HepG2 (cell line): ENCODE data around the gene SYNGR4. TPM values are rescaled to one million over a fixed set of nuclear protein-coding genes. Genes with fewer than 3 reads are reported as not detected.
A peak's percentile ranks its signal among the peaks of the same experiment; 100 is the strongest.

ENCODE experiments used
- ATF3 ChIP-seq: sonication (generic); formaldehyde crosslinking; IDR thresholded peaks from 2 replicates; pipeline ENCODE4 v1.4.0; 2020; ENCODE audit warnings: missing genetic modification reagents
- E2F1 ChIP-seq: sonication (generic); formaldehyde crosslinking; IDR thresholded peaks from 2 replicates; pipeline ENCODE4 v1.5.0; 2020; ENCODE audit warnings: missing genetic modification reagents
- E2F5 ChIP-seq: sonication (generic); formaldehyde crosslinking; conservative IDR thresholded peaks from 2 replicates; pipeline ENCODE4 v1.4.0; 2020; ENCODE audit warnings: missing genetic modification reagents
- EED ChIP-seq: sonication (generic); formaldehyde crosslinking; IDR thresholded peaks from 2 replicates; pipeline ENCODE4 v1.5.0; 2020; ENCODE audit warnings: mild to moderate bottlenecking, missing genetic modification reagents
- ELF3 ChIP-seq: IDR thresholded peaks from 2 replicates; pipeline ENCODE4 v1.6.1; 2016; ENCODE audit warnings: missing genetic modification reagents, missing compliant biosample characterization
- HNF4A ChIP-seq: sonication (generic); formaldehyde crosslinking; IDR thresholded peaks from 2 replicates; pipeline ENCODE4 v1.4.0; 2020; ENCODE audit warnings: missing genetic modification reagents
- HOXA3 ChIP-seq: sonication (generic); formaldehyde crosslinking; IDR thresholded peaks from 2 replicates; pipeline ENCODE4 v1.5.0; 2020; ENCODE audit warnings: missing genetic modification reagents
- MEIS1 ChIP-seq: sonication (generic); formaldehyde crosslinking; IDR thresholded peaks from 2 replicates; pipeline ENCODE4 v1.9.0; 2021; ENCODE audit warnings: mild to moderate bottlenecking, missing genetic modification reagents, moderate library complexity, borderline replicate concordance
- NFYC ChIP-seq: IDR thresholded peaks from 2 replicates; pipeline ENCODE4 v1.6.1; 2016; ENCODE audit warnings: missing genetic modification reagents, missing compliant biosample characterization
- PCBP1 ChIP-seq: fragments of 200-400 bp; formaldehyde crosslinking; IDR thresholded peaks from 2 replicates; pipeline ENCODE4 v1.6.1; 2017; ENCODE audit warnings: mild to moderate bottlenecking, low read depth, low read length, borderline replicate concordance
- POLR2AphosphoS2 ChIP-seq: IDR thresholded peaks from 2 replicates; pipeline ENCODE4 v1.6.1; 2011; ENCODE audit warnings: low read depth, low read length, improper control_type of control experiment
- RNF2 ChIP-seq: fragments of 450-650 bp; conservative IDR thresholded peaks from 2 replicates; pipeline ENCODE4 v1.6.1; 2016; ENCODE audit warnings: low read depth
- SP2 ChIP-seq: sonication (generic); formaldehyde crosslinking; IDR thresholded peaks from 2 replicates; pipeline ENCODE4 v1.5.1; 2020; ENCODE audit warnings: mild to moderate bottlenecking, missing genetic modification reagents
- TAF1 ChIP-seq: sonication (generic); formaldehyde crosslinking; IDR thresholded peaks from 2 replicates; pipeline ENCODE4 v1.4.0; 2020; ENCODE audit warnings: missing genetic modification reagents
- ZBED4 ChIP-seq: sonication (generic); formaldehyde crosslinking; IDR thresholded peaks from 2 replicates; pipeline ENCODE4 v1.4.0; 2020; ENCODE audit warnings: missing genetic modification reagents, borderline replicate concordance
- ZBTB33 ChIP-seq: sonication (generic); formaldehyde crosslinking; IDR thresholded peaks from 2 replicates; pipeline ENCODE4 v1.4.0; 2020; ENCODE audit warnings: missing genetic modification reagents
- ZNF180 ChIP-seq: sonication (generic); formaldehyde crosslinking; IDR thresholded peaks from 2 replicates; pipeline ENCODE4 v1.4.0; 2020; ENCODE audit warnings: low read depth, missing genetic modification reagents, borderline replicate concordance
- ZNF260 ChIP-seq: sonication (generic); formaldehyde crosslinking; IDR thresholded peaks from 2 replicates; pipeline ENCODE4 v1.4.0; 2020; ENCODE audit warnings: missing genetic modification reagents, low read depth, mild to moderate bottlenecking, borderline replicate concordance
- ZNF331 ChIP-seq: sonication (generic); formaldehyde crosslinking; IDR thresholded peaks from 2 replicates; pipeline ENCODE4 v1.4.0; 2020; ENCODE audit warnings: missing genetic modification reagents
- ZNF367 ChIP-seq: sonication (generic); formaldehyde crosslinking; IDR thresholded peaks from 2 replicates; pipeline ENCODE4 v1.4.0; 2020; ENCODE audit warnings: missing genetic modification reagents, borderline replicate concordance
- ZNF430 ChIP-seq: sonication (generic); formaldehyde crosslinking; IDR thresholded peaks from 2 replicates; pipeline ENCODE4 v1.9.0; 2021; ENCODE audit warnings: mild to moderate bottlenecking, missing genetic modification reagents
- ZNF792 ChIP-seq: IDR thresholded peaks from 2 replicates; pipeline ENCODE4 v1.6.1; 2016
- polyA plus RNA-seq, 8 experiments: library from polyadenylated mRNA; depleted of rRNA in 3 of 8; stranded (reverse) in 7 of 8; unstranded in 1 of 8; fragments of >200 nt; fragmentation: Illumina TruSeq in 4 of 8; extraction: Trizol in 4 of 8; gene quantifications; 2 replicates each; pipeline versions ENCODE4 v1.2.1 to v1.2.3, GENCODE V29; 2011 to 2016; ENCODE audit warnings: low read depth in 4 of 8, missing spikeins in 1 of 8, mixed read lengths in 1 of 8; ENCODE audit not compliant: insufficient read depth in 1 of 8
- total RNA-seq, 5 experiments: library from RNA; depleted of rRNA; stranded (reverse); fragments of >200 nt; fragmentation: Illumina TruSeq; extraction: Trizol; gene quantifications; 2 replicates each; pipeline ENCODE4 v1.2.3, GENCODE V29; 2016; ENCODE audit warnings: low read depth in 1 of 5

SYNGR4 gene
- total and polyA plus RNA-seq, 2 of the 13 experiments (the other 11 are each of a cell fraction or from before 2014, with no cell fraction given) = not detected

GRCh38 chr19:48363810-48364597, at the start of gene SYNGR4, which contains the start of gene TMEM143 (continued):
- TF ChIP-seq ZBTB33 (CRISPR knock-in tag) (peak; percentile 33; the same call in 1 of the 2 replicates), ZNF260 (CRISPR knock-in tag) (no peak), ZNF430 (peak; percentile 13; the same call in 1 of the 2 replicates), EED (0 out of 2 replicates have a peak, but pooled peaks have one; percentile 68), ZNF180 (CRISPR knock-in tag) (peak; percentile 82; the same call in 1 of the 2 replicates), TAF1 (CRISPR knock-in tag) (peak; percentile 74), RNF2 (peak; percentile 61; the same call in 1 of the 2 replicates), ZNF331 (CRISPR knock-in tag) (no peak), HNF4A (CRISPR knock-in tag) (peak; percentile 36; the same call in 1 of the 2 replicates), NFYC (CRISPR knock-in tag) (peak; percentile 87), HOXA3 (CRISPR knock-in tag) (peak; percentile 18; the same call in 1 of the 2 replicates), E2F5 (CRISPR knock-in tag) (peak; percentile 83), SP2 (CRISPR knock-in tag) (peak; percentile 83), PCBP1 (0 out of 2 replicates have a peak, but pooled peaks have one; percentile 73), E2F1 (CRISPR knock-in tag) (peak; percentile 89), ELF3 (no peak), MEIS1 (CRISPR knock-in tag) (peak; percentile 13; the same call in 1 of the 2 replicates), ATF3 (0 out of 2 replicates have a peak, but pooled peaks have one; percentile 6), ZBED4 (CRISPR knock-in tag) (no peak), POLR2AphosphoS2 (no peak), ZNF792 (CRISPR knock-in tag) (0 out of 2 replicates have a peak, but pooled peaks have one; percentile 13), ZNF367 (CRISPR knock-in tag) (0 out of 2 replicates have a peak, but pooled peaks have one; percentile 55)
